Cerebellar cortex (tissue), 1 donor: Measurements from ENCODE around the gene CARMIL1.

Experiments
- DNase-seq: peaks from one replicate; pipeline ENCODE4 v3.0.0-alpha.2; 2015; ENCODE audit warnings: low spot score

Gene CARMIL1

DNA sequence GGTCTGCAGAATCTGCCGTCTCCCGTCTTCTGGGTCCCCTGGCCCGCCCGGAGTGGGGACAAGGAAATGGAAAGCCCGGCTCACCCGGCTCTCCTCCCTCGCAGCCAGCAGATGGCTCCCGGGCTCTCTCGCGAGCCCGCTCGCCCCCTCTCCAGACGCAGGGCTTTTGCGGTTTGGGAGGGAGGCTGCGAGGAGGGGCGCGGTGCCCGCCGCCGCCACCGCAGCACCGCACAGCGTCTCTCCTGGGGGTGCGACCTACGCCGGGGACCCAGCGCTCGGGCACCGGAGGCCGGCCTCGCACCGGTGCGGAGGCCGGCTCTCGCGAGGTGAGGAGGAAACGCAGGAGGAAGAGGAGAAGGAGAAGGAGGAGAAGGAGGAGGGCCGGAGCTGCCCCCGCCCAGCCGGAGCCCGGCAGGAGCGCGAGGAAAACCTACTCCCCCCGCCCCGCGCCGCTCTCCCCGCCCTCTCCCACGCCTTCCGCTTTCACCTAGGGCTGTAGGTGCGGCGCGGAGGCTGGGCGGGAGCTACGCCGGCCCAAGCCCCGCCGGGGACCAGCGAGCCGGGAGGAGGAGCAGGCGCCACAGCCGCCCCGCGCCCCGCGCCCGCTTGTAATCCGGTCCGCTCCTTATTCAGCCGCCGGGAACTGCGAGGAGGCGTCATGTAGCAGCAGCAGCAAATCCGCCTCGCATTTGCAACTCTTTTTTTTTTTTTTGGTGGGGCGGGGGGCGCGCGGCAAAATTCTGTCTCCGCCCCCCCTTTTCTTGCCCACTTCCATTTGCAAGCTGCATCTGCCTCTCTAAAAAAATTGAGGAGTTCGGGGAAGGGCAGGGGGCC lies at the start of gene CARMIL1:
CARMIL1 (plus strand) TSS at position 461 of the 834 bp plus-strand sequence. CDS start 422 bp downstream, outside the sequence.
- peak; percentile 83 for DNase-seq

DNA sequence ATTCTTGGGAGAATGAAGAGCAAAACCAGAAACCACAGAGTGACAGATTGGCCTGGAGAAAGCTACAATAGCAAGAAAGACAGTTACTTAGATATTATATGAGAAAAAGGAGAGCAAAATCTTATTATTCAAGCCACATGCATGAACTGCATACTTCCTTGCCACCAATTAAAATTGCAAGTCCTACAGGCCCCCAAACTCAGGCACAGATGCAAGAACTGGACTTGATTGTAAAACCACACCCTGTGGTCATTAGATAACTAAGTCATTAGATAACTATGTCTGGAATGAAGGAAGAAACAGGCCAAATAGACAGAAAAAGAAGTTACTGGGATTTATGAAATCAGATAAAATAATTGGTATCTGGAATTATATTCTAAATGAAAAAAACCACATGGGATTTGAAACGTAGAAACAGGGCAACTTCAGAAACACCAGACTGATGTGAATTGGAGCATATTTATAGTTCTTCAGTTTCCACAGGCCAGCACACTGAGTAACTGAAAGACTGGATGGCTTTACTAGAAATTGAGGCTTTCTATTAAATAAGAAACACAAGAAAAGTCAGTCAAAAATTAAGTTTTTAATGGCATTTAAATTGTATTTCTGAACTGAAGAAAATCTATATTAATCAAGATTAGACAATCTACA lies 49.4 kb upstream of the CARMIL1 start:
- no peak for DNase-seq

GRCh38 chr6:25232479-25232878 lies 46.7 kb upstream of the CARMIL1 start:
- no peak for DNase-seq

GRCh38 chr6:25233226-25233625 lies 45.9 kb upstream of the CARMIL1 start:
- no peak for DNase-seq

GRCh38 chr6:25237579-25237978 lies 41.6 kb upstream of the CARMIL1 start:
- no peak for DNase-seq

- DNase-seq = no peak
Observed at GRCh38 chr6:25239059-25239458, 40.1 kb upstream of the CARMIL1 start.

DNA sequence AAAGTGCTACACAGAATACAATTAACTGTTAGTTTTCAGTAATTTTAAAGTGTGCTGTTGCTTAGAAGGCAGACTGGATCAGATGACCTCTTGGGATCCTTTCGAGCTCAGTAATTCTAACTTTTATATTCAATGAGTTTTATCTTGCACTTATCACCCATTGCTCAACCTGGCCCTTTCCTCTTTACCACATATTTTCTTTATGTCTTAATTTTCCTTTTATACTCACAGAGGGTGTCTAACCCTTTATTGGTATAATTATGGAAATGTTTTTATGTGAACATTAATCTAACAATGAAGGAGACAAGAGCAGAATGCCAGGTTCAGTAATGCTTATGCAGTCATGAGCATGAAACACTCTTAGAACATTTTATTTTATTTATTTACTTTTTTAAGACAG lies 39.7 kb upstream of the CARMIL1 start:
- no peak for DNase-seq

DNA sequence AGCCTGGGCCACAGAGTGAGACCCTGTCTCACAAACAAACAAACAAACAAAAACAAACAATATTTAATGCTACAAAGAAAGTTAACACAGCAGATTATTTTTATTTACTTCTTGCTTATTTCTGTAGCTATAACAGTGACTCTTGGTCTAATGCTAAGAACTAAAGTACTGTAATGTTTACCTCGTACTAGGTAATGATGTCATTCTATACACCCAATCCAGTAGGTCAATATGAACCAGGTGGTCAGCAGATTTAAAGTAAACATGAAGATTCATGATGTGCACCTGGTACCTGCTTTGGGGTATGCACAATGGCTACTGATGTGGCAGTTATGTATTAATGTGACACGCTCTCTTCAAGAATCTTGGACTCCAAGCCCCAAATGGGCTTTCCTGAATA lies 36.6 kb upstream of the CARMIL1 start:
- no peak for DNase-seq

DNA sequence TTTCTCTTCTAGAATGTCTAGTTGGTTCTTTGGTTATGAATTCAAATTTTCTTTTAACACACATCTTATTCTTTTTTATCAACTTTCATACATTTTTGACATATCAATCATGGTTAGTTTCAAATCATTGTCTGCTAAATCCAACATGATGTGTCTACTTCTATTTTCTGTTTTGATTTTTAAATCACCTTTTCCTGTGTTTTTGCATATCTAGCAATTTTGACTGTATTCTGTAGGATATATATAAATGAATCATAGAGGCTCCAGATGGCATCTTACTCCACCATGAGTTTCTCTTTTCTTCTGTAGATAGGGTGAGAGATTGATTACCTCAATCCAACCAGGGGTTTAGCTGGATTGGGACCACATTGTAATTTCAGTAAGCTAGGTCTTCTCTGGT lies 34.3 kb upstream of the CARMIL1 start:
- no peak for DNase-seq

DNA sequence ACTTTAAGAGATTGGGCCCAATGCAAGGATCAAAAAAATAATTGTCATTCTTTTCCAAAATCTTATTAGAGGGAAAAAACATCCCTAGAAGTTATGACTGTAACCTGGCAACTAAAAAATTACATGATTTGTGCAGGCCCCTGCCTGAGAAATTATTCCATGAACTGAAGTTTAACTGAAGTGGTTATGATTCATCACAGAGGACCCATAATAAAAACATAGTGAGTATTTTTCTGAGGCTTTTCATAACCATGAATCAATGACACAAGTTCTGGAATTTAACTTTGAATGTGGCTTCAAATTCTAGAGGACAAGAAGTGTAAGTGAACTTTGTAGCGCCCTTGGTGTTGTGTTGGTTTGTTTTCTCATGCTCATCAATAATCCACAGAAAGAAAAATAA lies 31.1 kb upstream of the CARMIL1 start:
- no peak for DNase-seq

DNA sequence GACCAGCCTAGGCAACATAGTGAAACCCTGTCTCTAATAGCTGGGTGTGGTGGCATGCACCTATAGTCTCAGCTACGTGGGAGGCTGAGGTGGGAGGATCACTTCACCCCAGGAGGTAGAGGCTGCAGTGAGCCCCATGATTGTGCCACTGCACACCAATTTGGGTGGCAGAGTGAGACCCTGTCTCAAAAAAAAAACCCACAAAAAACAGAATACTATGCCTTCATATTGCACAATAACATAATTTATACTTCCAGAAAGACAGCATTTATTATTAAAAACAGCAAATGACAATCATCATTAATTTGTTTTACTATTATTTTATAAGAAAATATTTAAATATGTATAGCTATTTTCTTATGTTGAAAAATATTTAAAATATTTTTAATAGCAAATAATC lies 30.0 kb upstream of the CARMIL1 start:
- no peak for DNase-seq

GRCh38 chr6:25250878-25251277 lies 28.3 kb upstream of the CARMIL1 start:
- DNase-seq = no peak

DNA sequence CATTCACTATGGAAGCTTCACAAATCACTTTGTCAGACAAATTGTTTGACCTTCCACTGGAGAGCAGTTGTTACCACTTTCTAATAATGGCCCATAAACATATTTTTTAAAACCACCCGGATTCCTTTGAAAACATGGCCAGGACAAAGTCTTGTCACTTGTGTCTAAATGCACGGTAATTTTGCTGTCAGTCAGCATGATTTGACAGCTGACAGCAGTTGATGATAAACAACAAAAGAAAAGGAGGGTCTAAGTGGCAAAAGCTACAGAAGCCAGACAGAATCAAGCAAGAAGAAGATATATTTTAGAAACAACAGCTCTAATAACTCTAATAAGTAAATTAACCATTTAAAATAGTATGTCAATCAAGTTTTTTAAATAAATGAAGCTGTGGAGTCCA lies 27.7 kb upstream of the CARMIL1 start:
- no peak for DNase-seq

DNA sequence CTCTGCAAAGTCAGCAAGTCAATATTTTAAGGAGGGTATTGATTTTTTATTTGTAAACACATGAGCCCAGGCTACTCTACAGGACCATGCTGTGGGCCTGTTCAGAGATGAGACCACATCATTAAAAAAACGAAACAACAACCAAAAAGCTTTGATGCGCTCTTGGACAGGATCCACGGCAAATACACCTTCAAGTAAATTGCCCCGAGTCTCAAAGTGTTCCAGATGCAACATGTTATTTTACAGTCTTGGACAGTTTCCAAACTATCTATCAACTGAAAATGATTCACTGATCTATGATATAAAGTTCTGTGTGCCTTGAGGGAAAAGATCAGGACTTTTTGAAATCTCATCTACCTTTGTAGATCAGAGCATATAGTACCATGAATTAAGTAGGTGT lies 25.8 kb upstream of the CARMIL1 start:
- DNase-seq = no peak

GRCh38 chr6:25254671-25255070 lies 24.5 kb upstream of the CARMIL1 start:
- DNase-seq = no peak

GRCh38 chr6:25257686-25258348 lies 21.4 kb upstream of the CARMIL1 start:
- peak; percentile 89 for DNase-seq

GRCh38 chr6:25259756-25260155 lies 19.4 kb upstream of the CARMIL1 start:
- DNase-seq = no peak

GRCh38 chr6:25263657-25264056 lies 15.5 kb upstream of the CARMIL1 start:
- DNase-seq = no peak

GRCh38 chr6:25266456-25267100 lies 12.6 kb upstream of the CARMIL1 start:
- DNase-seq = no peak

GRCh38 chr6:25267662-25268061 lies 11.5 kb upstream of the CARMIL1 start:
- DNase-seq = no peak

DNA sequence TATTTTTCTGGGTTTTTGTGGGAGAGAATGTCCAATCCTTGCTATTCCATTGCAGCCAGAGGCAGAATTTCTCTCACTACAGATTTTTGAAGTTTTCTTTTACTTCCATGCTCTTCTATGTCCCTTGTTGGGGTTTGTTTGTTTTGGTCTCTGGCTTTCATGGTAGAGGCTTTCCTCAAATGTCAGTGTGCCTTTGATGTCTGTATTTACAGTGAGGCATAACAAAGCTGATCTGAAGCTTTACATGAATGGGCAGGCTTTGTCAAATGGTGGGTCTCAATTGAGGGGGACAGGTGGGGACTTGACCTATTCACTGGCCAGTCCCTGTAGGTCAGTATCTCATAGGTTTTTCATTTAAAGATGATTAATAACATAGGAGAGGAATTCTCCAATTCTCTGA lies 8.6 kb upstream of the CARMIL1 start:
- no peak for DNase-seq

DNA sequence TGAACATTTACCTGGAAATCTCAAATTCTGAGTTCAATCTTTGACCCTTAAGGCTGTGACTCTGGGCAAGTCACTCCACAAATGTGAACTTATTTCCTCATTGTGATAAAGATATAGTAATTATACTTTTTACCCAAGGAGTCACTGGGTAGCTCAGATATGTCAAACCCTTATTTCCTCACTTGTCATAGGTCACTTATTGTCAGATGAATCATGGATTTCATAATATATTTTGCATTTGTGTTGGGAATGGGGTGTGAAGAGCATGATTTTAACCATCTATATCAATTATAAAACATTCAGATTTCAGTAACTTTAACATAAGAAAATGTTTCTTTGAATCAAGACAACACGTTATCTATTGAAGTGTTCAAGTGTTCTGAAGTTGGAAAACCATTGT lies 3.7 kb upstream of the CARMIL1 start:
- no peak for DNase-seq

DNA sequence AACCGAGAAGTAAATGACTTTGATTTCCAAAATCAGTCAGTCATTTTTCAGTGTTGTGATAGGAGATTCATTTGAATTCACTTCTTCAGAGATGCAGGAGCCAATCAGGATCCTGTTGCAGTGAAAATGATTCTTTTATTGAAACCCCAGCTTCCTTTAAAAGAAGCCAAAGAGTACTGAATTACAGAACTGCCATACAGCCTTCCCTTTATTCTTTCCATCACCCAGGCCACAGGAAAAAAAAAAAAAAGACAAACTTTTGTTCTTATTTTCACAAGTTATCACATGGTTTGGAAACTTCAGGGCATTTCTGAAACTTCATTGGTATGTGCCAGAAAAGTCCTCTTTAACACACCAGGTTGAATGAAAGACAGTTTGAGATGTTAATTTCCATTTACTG lies 1.8 kb upstream of the CARMIL1 start:
- no peak for DNase-seq
